ENCODE data around the gene ANXA9.

- TF ChIP-seq TCF7L2 (IDR thresholded peaks at IDR 0.05; ENCODE audit: borderline replicate concordance, extremely low read depth, insufficient read depth, insufficient read length), result no peak
- no peak for TF ChIP-seq EZH2 (IDR thresholded peaks at IDR 0.05)
- TF ChIP-seq, protein P1, sequence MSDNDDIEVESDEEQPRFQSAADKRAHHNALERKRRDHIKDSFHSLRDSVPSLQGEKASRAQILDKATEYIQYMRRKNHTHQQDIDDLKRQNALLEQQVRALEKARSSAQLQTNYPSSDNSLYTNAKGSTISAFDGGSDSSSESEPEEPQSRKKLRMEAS (IDR thresholded peaks at IDR 0.05), result no peak
- no peak for TF ChIP-seq CTCF (IDR thresholded peaks at IDR 0.05 in 2 of 3, conservative IDR thresholded peaks at IDR 0.05 in 1 of 3; ENCODE audit: borderline replicate concordance in 1 of 3, insufficient read depth in 1 of 3, low read depth in 2 of 3, low read length in 2 of 3)
- no peak for TF ChIP-seq RAD21 (IDR thresholded peaks at IDR 0.05; ENCODE audit: low read depth)
- no peak for TF ChIP-seq POLR2A (IDR thresholded peaks at IDR 0.05; ENCODE audit: borderline replicate concordance, extremely low read depth, insufficient read depth, insufficient read length)
- TF ChIP-seq ZBTB33 (IDR thresholded peaks at IDR 0.05; ENCODE audit: extremely low read depth, insufficient replicate concordance, low read length), result no peak
Measured at GRCh38 chr1:151035167-151035566, 53.1 kb downstream of the ANXA9 start.
